GM12872 (cell line): Measurements from ENCODE around the gene ELMOD3.

Experiments used
- CTCF ChIP-seq: IDR thresholded peaks from 3 replicates; pipeline ENCODE4 v1.5.1; 2011; ENCODE audit warnings: low read depth, mild to moderate bottlenecking, low read length, moderate library complexity; ENCODE audit not compliant: insufficient read depth

Gene ELMOD3

DNA sequence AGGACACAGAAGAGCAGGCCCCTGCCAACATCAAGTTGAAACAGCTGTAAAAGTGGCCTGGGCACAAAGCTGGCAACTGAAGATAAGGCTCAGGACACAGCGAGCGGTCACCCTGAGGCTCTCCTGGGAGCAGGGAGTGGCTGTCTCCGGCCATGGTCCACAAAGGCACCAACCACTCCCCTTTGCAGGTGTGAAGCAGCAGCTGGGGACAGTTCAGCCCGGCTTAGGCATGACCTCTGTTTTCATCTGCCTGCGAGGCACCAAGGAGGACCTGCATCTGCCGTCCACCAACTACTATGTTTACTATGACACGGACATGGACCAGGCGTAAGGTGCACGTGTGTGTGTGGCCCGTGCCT lies 39.7 kb upstream of the ELMOD3 start:
- TF ChIP-seq CTCF = no peak

DNA sequence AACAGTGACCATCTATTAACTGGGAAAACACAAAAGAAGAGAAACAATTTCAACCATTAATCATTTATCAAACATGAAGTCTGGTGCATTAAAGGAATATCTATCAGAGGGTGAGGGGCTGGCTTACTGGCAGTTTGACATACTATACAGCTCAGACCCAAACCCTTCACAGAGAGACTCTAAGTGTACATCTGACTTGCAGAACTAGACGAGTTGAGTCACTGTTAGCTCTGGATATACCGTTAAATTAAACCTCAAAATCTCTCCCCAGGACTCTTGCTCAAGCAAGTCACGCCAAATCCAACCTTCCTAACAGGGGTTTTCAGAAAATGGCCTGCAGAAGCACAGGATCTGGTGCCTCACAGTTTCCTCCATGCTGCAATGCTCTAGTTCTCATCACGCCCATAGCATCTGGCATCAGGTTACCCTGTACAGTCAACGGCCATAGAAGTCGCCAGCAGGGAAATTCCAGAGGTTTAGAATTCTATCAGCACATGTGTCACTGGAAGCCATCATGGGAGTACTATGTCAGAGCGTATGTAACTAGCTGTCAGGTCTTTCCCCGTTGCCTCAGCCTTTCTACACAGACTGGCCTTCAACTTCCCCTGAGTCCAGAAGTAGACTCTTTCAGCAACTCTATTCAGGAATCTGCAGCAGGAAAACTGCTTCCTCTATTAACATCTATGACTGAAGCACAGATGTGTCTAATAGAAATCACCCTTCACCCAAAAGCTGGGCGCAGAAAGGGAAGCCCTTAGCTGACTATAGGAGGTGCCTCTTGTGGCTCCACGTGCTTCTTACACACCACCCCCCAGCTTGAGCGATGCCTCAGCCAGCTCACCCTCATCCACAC lies 36.1 kb upstream of the ELMOD3 start:
- no peak for TF ChIP-seq CTCF

DNA sequence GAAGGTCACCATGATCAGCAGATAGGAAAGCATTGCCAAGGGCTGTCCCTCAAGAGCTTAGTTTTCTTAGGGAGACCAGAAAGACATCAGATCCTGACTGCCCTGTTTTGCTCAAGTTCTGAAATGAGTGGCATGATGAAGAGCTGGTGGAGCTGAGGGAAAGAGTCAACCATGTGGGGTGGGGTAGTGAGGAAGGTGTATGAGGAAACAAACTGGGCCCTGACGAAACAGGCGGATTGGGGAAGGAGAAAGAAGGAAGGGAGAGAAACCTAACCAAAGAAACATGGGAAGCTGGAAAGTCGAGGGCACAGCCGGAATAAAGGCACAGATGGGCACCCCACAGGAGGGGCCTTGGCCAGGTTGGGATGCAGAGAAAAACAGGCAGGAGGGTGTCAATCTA lies 34.8 kb upstream of the ELMOD3 start:
- no peak for TF ChIP-seq CTCF

GRCh38 chr2:85323351-85323987 lies 31.1 kb upstream of the ELMOD3 start:
- no peak for TF ChIP-seq CTCF

GRCh38 chr2:85324639-85325465 lies 29.7 kb upstream of the ELMOD3 start:
- no peak for TF ChIP-seq CTCF

GRCh38 chr2:85325466-85325811 lies 29.1 kb upstream of the ELMOD3 start:
- TF ChIP-seq CTCF = no peak

GRCh38 chr2:85326406-85327159 lies 28.0 kb upstream of the ELMOD3 start:
- no peak for TF ChIP-seq CTCF
